Keratinocyte (primary cell): Measurements from ENCODE around the gene CAMSAP1. TPM values are rescaled to one million over a fixed set of nuclear protein-coding genes. Genes with fewer than 3 reads are reported as not detected.

Experiments
- DNase-seq: peaks from one replicate; pipeline ENCODE4 v3.0.0-alpha.2; 2011; ENCODE audit warnings: low read depth, missing footprints, low spot score
- FAIRE-seq: peaks from 2 replicates; lab custom pipeline; 2011; peaks lifted over from hg19 to GRCh38; lab: Jason Lieb, UNC
- H2AFZ ChIP-seq: 2 replicates; pipeline ENCODE4 v1.6.0; 2012; ENCODE audit warnings: low read length, control low read depth, inconsistent platforms; ENCODE audit not compliant: control insufficient read depth
- H3K27ac ChIP-seq: 2 replicates; pipeline ENCODE4 v1.5.1; 2011; ENCODE audit warnings: low read length; ENCODE audit not compliant: control insufficient read depth, insufficient read depth
- H3K27me3 ChIP-seq: 3 replicates; pipeline ENCODE4 v1.6.0; 2011; ENCODE audit warnings: low read length; ENCODE audit not compliant: control insufficient read depth, insufficient read depth; ENCODE audit errors: extremely low read depth
- H3K36me3 ChIP-seq, 2 experiments: 2 replicates in 1 of 2; 3 replicates in 1 of 2; pipeline ENCODE4 v1.5.1; 2011; ENCODE audit warnings: low read length in 2 of 2, mild to moderate bottlenecking in 1 of 2; ENCODE audit not compliant: control insufficient read depth in 2 of 2, insufficient read depth in 2 of 2; ENCODE audit errors: extremely low read depth in 1 of 2
- H3K4me1 ChIP-seq: 3 replicates; pipeline ENCODE4 v1.5.1; 2011; ENCODE audit warnings: low read length; ENCODE audit not compliant: control insufficient read depth, insufficient read depth; ENCODE audit errors: extremely low read depth
- H3K4me2 ChIP-seq: 3 replicates; pipeline ENCODE4 v1.6.0; 2011; ENCODE audit warnings: low read depth, low read length; ENCODE audit not compliant: control insufficient read depth, insufficient read depth; ENCODE audit errors: extremely low read depth
- H3K4me3 ChIP-seq, 3 experiments: fragments of 200-600 bp in 1 of 3; sonication (generic) in 1 of 3; 2 replicates in 2 of 3; 3 replicates in 1 of 3; pipeline ENCODE4 v1.5.1; 2011 to 2016; ENCODE audit warnings: low read length in 3 of 3, mild to moderate bottlenecking in 3 of 3, control low read depth in 2 of 3, inconsistent platforms in 1 of 3, low read depth in 1 of 3, mixed read lengths in 1 of 3, mixed run types in 1 of 3, moderate library complexity in 1 of 3; ENCODE audit not compliant: control insufficient read depth in 2 of 3, insufficient read depth in 2 of 3; ENCODE audit errors: extremely low read depth in 1 of 3
- H3K79me2 ChIP-seq: 2 replicates; pipeline ENCODE4 v1.6.0; 2012; ENCODE audit warnings: low read length; ENCODE audit not compliant: control insufficient read depth, insufficient read depth
- H3K9ac ChIP-seq: 3 replicates; pipeline ENCODE4 v1.6.0; 2011; ENCODE audit warnings: low read length; ENCODE audit not compliant: control insufficient read depth, insufficient read depth; ENCODE audit errors: extremely low read depth
- H3K9me1 ChIP-seq: 3 replicates; pipeline ENCODE4 v1.6.0; 2011; ENCODE audit warnings: low read length; ENCODE audit not compliant: control insufficient read depth, insufficient read depth; ENCODE audit errors: extremely low read depth
- H3K9me3 ChIP-seq: 2 replicates; pipeline ENCODE4 v1.5.1; 2012; ENCODE audit warnings: low read depth, low read length; ENCODE audit not compliant: control insufficient read depth
- H4K20me1 ChIP-seq: 3 replicates; pipeline ENCODE4 v1.6.0; 2011; ENCODE audit warnings: low read length; ENCODE audit not compliant: control insufficient read depth, insufficient read depth; ENCODE audit errors: extremely low read depth
- CTCF ChIP-seq, 3 experiments: IDR thresholded peaks in 1 of 3; conservative IDR thresholded peaks in 1 of 3; optimal IDR thresholded peaks in 1 of 3; 2 replicates in 2 of 3; 3 replicates in 1 of 3; pipeline versions ENCODE3 to v1.5.1; 2011; ENCODE audit warnings: low read length in 3 of 3, mild to moderate bottlenecking in 3 of 3, moderate library complexity in 2 of 3, control low read depth in 1 of 3, inconsistent platforms in 1 of 3; ENCODE audit not compliant: insufficient read depth in 2 of 3; ENCODE audit errors: extremely low read depth in 1 of 3
- EZH2 ChIP-seq: IDR thresholded peaks from one replicate; pipeline ENCODE4 v1.6.1; 2012; ENCODE audit warnings: inconsistent platforms, mild to moderate bottlenecking, low read length, moderate library complexity
- dilution Hi-C: fragments of 300-500 bp; cut with MboI; formaldehyde crosslinking; loops from one replicate; pipeline ENCODE4 v1.7.0; 2020; ENCODE audit warnings: low sequenced_read_pairs; ENCODE audit not compliant: extremely low pct_ligation_motif_present
- polyA plus RNA-seq, 5 experiments: library from polyadenylated mRNA; depleted of rRNA in 3 of 5; stranded (reverse) in 3 of 5; stranded (forward) in 1 of 5; unstranded in 1 of 5; fragments of >200 nt; gene quantifications; 1 replicate in 1 of 5; 2 replicates in 3 of 5; 3 replicates in 1 of 5; pipeline versions ENCODE4 v1.2.1 to v1.2.3, GENCODE V29; 2011 to 2012; ENCODE audit warnings: missing spikeins in 2 of 5, low read depth in 1 of 5, low replicate concordance in 1 of 5

CAMSAP1 gene
- polyA plus RNA-seq, 1 donor (not counting 4 experiments of a cell fraction or from before 2014, with no cell fraction given): 8.3 TPM

- Histone ChIP-seq H4K20me1 (no peaks in the 10 kb centered on the region), H3K9ac (no peak overlapping the region), H3K4me1 (no peaks in the 10 kb centered on the region), H3K36me3 (no peaks in the 10 kb centered on the region), H3K27ac (no peak overlapping the region), H3K79me2 (peaks cover 45% of the 10 kb centered on the region), H3K9me3 (no peaks in the 10 kb centered on the region), H2AFZ (no peak overlapping the region), H3K4me3 (no peak overlapping the region), H3K27me3 (no peaks in the 10 kb centered on the region), H3K9me1 (no peaks in the 10 kb centered on the region), H3K4me2 (no peak overlapping the region)
- TF ChIP-seq CTCF (optimal IDR thresholded peaks at IDR 0.05 in 1 of 3, IDR thresholded peaks at IDR 0.05 in 1 of 3, conservative IDR thresholded peaks at IDR 0.05 in 1 of 3; ENCODE audit: extremely low read depth in 1 of 3, insufficient read depth in 2 of 3, low read length in 3 of 3) (no peak), EZH2 (no peak)
- dilution Hi-C loops: no loop called here
- FAIRE-seq (no peak), DNase-seq (no peak)
Observed at GRCh38 chr9:135874859-135875258, 32.5 kb downstream of the CAMSAP1 start.

GRCh38 chr9:135869909-135870308 is 37.4 kb downstream of the CAMSAP1 start:
- FAIRE-seq (no peak), DNase-seq (no peak)
- no peak overlapping the region for H3K4me2 ChIP-seq
- H3K27me3 ChIP-seq: no peaks in the 10 kb centered on the region
- no peak overlapping the region for H3K9ac ChIP-seq
- peaks cover 3% of the 10 kb centered on the region for H4K20me1 ChIP-seq
- H3K4me3 ChIP-seq: no peak overlapping the region
- H3K9me1 ChIP-seq: no peaks in the 10 kb centered on the region
- H3K79me2 ChIP-seq: peaks cover 47% of the 10 kb centered on the region
- H3K9me3 ChIP-seq: no peaks in the 10 kb centered on the region
- H3K4me1 ChIP-seq: no peaks in the 10 kb centered on the region
- no peaks in the 10 kb centered on the region for H3K36me3 ChIP-seq
- TF ChIP-seq CTCF (optimal IDR thresholded peaks at IDR 0.05 in 1 of 3, IDR thresholded peaks at IDR 0.05 in 1 of 3, conservative IDR thresholded peaks at IDR 0.05 in 1 of 3; ENCODE audit: extremely low read depth in 1 of 3, insufficient read depth in 2 of 3, low read length in 3 of 3) (no peak), EZH2 (no peak)
- H3K27ac ChIP-seq: no peak overlapping the region
- dilution Hi-C loops: no loop called here
- no peak overlapping the region for H2AFZ ChIP-seq
